Mucosa of rectum (tissue), 2 donors: ENCODE results near the gene MAP4K3.

Experiments used
- H3K27ac ChIP-seq, 2 donors: one replicate each; pipeline ENCODE4 v1.7.0; 2013; ENCODE audit warnings: inconsistent platforms in 2 of 2, low read depth in 2 of 2, low read length in 2 of 2
- H3K27me3 ChIP-seq, 2 donors: one replicate each; pipeline ENCODE4 v1.7.0; 2013; ENCODE audit warnings: low read length in 2 of 2; ENCODE audit not compliant: control insufficient read depth in 2 of 2, insufficient read depth in 2 of 2
- H3K36me3 ChIP-seq, 2 donors: one replicate each; pipeline ENCODE4 v1.7.0; 2013; ENCODE audit warnings: low read length in 2 of 2; ENCODE audit not compliant: control insufficient read depth in 2 of 2, insufficient read depth in 2 of 2
- H3K4me1 ChIP-seq, 2 donors: one replicate each; pipeline ENCODE4 v1.7.0; 2013; ENCODE audit warnings: low read length in 2 of 2, mild to moderate bottlenecking in 1 of 2; ENCODE audit not compliant: control insufficient read depth in 2 of 2, insufficient read depth in 2 of 2
- H3K4me3 ChIP-seq, 2 donors: one replicate each; pipeline ENCODE4 v1.7.0; 2013; ENCODE audit warnings: low read length in 2 of 2
- H3K9ac ChIP-seq, 2 donors: one replicate each; pipeline ENCODE4 v1.7.0; 2013; ENCODE audit warnings: low read length in 2 of 2, low read depth in 1 of 2, mild to moderate bottlenecking in 1 of 2
- H3K9me3 ChIP-seq, 2 donors: one replicate each; pipeline ENCODE4 v1.7.0; 2013; ENCODE audit warnings: low read length in 2 of 2; ENCODE audit not compliant: control insufficient read depth in 2 of 2
- donor health status: healthy.
- donor health status: Normal muscosa, but diverticular disease.

Gene MAP4K3

GRCh38 chr2:39475006-39475405, 37.9 kb upstream of the MAP4K3 start:
- Histone ChIP-seq H3K9ac (no peak overlapping the region), H3K36me3 (peaks cover 3 to 4% of the 10 kb centered on the region in 2 donors), H3K9me3 (peaks cover 0 to 1% of the 10 kb centered on the region in 2 donors), H3K27me3 (no peaks in the 10 kb centered on the region), H3K4me1 (peaks cover under 1 to 1% of the 10 kb centered on the region in 2 donors), H3K27ac (no peak overlapping the region), H3K4me3 (no peak overlapping the region)

GRCh38 chr2:39470580-39470979, 33.5 kb upstream of the MAP4K3 start:
- Histone ChIP-seq H3K4me1 (peaks cover 15 to 16% of the 10 kb centered on the region in 2 donors), H3K9ac (no peak overlapping the region), H3K4me3 (no peak overlapping the region), H3K36me3 (no peaks in the 10 kb centered on the region), H3K27ac (no peak overlapping the region), H3K27me3 (no peaks in the 10 kb centered on the region), H3K9me3 (no peaks in the 10 kb centered on the region)

GRCh38 chr2:39469807-39470206, 32.7 kb upstream of the MAP4K3 start:
- Histone ChIP-seq H3K9ac (no peak overlapping the region), H3K27ac (no peak overlapping the region), H3K27me3 (no peaks in the 10 kb centered on the region), H3K4me1 (peaks cover 15 to 16% of the 10 kb centered on the region in 2 donors), H3K4me3 (no peak overlapping the region), H3K9me3 (no peaks in the 10 kb centered on the region), H3K36me3 (no peaks in the 10 kb centered on the region)

DNA sequence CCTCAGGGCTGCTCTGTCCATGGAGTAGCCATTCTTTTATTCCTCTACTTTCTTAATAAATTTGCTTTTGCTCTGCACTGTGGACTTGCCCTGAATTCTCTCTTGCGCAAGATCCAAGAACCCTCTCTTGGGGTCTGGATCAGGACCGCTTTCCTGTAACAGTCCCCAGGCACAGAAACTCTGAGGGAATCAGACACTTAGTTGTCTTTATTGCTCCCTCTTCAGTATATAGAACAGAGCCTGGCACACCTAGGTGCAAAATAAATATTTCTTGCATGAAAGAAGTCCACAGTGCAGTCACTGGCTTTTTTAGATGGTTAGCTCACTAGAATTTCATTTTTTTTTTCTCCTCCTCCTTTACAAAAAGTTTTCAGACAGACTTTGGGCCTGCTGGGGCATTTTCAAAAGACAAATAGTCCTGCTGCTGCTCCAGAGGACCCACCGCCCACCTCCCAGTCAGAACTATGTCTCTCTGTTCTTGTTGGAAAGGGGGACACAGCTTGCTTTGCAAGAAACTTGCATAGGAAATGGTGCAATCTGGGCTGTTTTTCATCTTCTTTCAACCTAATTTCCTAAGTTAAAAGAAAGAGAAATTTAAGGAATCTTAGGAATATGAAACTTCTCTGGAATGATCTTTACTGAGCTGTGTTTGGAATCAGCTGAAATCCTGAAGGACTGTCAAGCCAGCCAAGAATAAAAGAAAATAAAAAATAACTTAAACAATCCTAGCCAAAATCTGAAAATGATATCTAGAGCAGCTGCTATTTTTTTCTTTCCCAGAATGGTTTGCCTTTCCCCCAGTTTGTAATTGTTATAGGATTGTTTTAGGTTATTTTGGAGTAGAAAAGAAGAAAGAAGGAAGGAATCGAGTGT, 31.7 kb upstream of the MAP4K3 start:
- Histone ChIP-seq H3K27ac (peak overlapping the region in 1 of 2 donors; percentile 37), H3K4me3 (no peak overlapping the region), H3K27me3 (no peaks in the 10 kb centered on the region), H3K4me1 (peaks cover 15 to 16% of the 10 kb centered on the region in 2 donors), H3K9me3 (no peaks in the 10 kb centered on the region), H3K36me3 (no peaks in the 10 kb centered on the region), H3K9ac (no peak overlapping the region)

DNA sequence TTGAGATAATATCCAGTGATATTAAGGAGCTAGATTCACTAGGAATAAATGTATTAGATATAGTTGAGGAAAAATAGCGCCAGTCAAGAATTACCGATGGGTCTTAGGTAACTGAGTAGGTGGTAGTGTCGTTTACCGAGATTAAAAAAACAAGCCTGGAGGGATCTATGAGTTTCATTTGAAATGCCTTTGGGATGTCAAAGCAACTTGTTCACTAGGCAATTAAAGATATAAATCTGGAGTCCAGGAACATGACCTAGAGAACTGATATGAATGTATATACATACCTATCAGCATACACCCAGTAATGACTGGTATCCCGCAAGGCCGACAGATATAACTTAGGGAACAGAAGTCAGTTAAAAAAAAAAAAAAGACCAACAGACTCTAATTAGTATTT, 29.2 kb upstream of the MAP4K3 start:
- Histone ChIP-seq H3K36me3 (no peaks in the 10 kb centered on the region), H3K9ac (no peak overlapping the region), H3K9me3 (no peaks in the 10 kb centered on the region), H3K4me1 (peaks cover 15 to 16% of the 10 kb centered on the region in 2 donors), H3K27me3 (no peaks in the 10 kb centered on the region), H3K27ac (no peak overlapping the region), H3K4me3 (no peak overlapping the region)

DNA sequence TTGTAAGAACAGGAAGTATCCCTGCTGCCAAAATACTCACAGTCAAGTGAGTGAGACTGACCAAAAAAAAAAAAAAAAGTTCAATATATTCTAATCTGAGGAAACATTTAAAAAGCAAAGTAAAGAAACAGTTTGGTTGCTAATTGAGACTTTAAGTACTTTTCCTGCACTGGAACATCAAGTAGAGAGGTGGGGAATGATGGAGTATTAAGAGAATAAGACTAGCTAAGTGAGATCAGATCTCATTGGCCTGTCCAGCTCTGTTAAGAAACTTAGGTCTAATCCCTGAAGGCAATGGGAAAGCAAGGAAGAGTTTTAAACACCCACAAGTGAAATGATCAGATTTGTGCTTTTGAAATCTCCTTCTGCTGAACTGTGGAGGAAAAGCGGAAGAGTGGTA, 27.8 kb upstream of the MAP4K3 start:
- no peak overlapping the region for H3K4me3 ChIP-seq
- no peak overlapping the region for H3K27ac ChIP-seq
- H3K9ac ChIP-seq, result no peak overlapping the region
- no peaks in the 10 kb centered on the region for H3K9me3 ChIP-seq
- H3K36me3 ChIP-seq, result no peaks in the 10 kb centered on the region
- peaks cover 13% of the 10 kb centered on the region in 2 donors for H3K4me1 ChIP-seq
- H3K27me3 ChIP-seq, result no peaks in the 10 kb centered on the region

DNA sequence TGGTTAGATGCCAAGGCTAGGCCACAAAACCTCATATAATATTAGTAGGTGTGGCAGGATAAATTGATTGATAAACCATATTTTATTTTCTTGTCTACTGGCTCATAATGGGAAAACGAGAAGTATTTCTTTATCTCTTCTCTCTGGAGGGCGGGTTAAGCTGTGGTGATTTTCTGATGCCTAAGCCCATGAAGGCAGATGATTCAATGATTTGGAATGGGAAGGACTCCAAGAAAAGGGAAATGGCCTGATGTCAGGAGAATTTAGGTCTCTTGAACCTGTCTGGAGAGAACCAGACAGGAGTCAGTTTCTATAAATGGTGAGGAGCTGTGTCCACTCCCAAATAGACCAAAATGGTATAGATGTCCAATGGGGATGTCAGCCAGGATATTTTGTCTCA, 18.7 kb upstream of the MAP4K3 start:
- H3K4me3 ChIP-seq, result no peak overlapping the region
- peaks cover 2 to 5% of the 10 kb centered on the region in 2 donors for H3K36me3 ChIP-seq
- H3K27ac ChIP-seq, result no peak overlapping the region
- H3K4me1 ChIP-seq, result no peaks in the 10 kb centered on the region
- no peaks in the 10 kb centered on the region for H3K27me3 ChIP-seq
- no peaks in the 10 kb centered on the region for H3K9me3 ChIP-seq
- no peak overlapping the region for H3K9ac ChIP-seq

DNA sequence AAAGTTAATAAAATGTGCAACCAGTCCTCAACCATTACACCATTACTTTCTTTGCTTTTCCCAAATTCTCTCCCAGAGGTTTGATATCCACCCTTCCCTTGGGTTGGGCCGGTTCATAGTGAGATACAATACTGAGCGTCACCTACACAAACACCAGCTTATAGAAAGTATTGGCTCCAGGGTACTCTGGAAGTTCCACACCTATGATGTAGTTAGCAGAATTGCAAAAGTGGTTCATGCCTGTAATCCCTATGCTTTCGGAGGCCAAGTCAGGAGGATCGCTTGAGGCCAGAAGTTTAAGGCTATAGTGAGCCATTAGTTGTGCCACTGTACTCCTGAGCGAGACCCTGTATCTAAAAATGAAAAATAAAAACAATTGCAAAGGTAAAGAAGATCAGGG, 15.3 kb upstream of the MAP4K3 start:
- no peak overlapping the region for H3K4me3 ChIP-seq
- no peaks in the 10 kb centered on the region for H3K4me1 ChIP-seq
- H3K36me3 ChIP-seq, result peaks cover 2 to 3% of the 10 kb centered on the region in 2 donors
- no peaks in the 10 kb centered on the region for H3K9me3 ChIP-seq
- no peak overlapping the region for H3K9ac ChIP-seq
- H3K27me3 ChIP-seq, result no peaks in the 10 kb centered on the region
- H3K27ac ChIP-seq, result no peak overlapping the region

GRCh38 chr2:39451954-39452353, 14.9 kb upstream of the MAP4K3 start:
- Histone ChIP-seq H3K9ac (no peak overlapping the region), H3K36me3 (peaks cover 2 to 3% of the 10 kb centered on the region in 2 donors), H3K27me3 (no peaks in the 10 kb centered on the region), H3K9me3 (no peaks in the 10 kb centered on the region), H3K4me3 (no peak overlapping the region), H3K4me1 (no peaks in the 10 kb centered on the region), H3K27ac (no peak overlapping the region)

DNA sequence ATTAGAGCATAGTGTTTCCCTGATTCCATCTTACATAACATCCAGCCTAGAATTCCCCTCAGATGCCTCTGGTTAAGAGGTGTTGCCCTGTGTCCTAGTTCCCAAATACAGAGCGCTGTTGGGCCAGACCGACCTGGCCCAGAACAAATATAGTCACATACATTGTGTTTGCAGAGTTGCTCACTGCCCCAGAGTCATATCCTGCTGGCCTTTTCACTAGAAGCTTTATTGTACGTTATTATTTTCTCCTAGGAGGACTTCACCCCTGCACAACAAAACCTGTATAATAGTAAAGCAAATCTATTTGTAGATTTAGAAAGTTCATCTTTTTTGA, 11.1 kb upstream of the MAP4K3 start:
- Histone ChIP-seq H3K9ac (no peak overlapping the region), H3K9me3 (no peaks in the 10 kb centered on the region), H3K4me1 (no peaks in the 10 kb centered on the region), H3K27me3 (no peaks in the 10 kb centered on the region), H3K36me3 (peaks cover 0 to 3% of the 10 kb centered on the region in 2 donors), H3K27ac (no peak overlapping the region), H3K4me3 (no peak overlapping the region)
